GM12801 (cell line): ENCODE data around the gene EXOSC7.

Experiments
- TF ChIP-seq, protein P1 (sequence below): IDR thresholded peaks from one replicate; pipeline ENCODE4 v1.5.1; 2011; ENCODE audit warnings: control low read depth; ENCODE audit not compliant: insufficient read length; ENCODE audit errors: extremely low read depth

The EXOSC7 gene

GRCh38 chr3:45060165-45060892, 84.3 kb downstream of the EXOSC7 start:
- TF ChIP-seq, protein P1, sequence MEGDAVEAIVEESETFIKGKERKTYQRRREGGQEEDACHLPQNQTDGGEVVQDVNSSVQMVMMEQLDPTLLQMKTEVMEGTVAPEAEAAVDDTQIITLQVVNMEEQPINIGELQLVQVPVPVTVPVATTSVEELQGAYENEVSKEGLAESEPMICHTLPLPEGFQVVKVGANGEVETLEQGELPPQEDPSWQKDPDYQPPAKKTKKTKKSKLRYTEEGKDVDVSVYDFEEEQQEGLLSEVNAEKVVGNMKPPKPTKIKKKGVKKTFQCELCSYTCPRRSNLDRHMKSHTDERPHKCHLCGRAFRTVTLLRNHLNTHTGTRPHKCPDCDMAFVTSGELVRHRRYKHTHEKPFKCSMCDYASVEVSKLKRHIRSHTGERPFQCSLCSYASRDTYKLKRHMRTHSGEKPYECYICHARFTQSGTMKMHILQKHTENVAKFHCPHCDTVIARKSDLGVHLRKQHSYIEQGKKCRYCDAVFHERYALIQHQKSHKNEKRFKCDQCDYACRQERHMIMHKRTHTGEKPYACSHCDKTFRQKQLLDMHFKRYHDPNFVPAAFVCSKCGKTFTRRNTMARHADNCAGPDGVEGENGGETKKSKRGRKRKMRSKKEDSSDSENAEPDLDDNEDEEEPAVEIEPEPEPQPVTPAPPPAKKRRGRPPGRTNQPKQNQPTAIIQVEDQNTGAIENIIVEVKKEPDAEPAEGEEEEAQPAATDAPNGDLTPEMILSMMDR, result no peak
